ENCODE measurements around the gene POLN. TPM values are rescaled to one million over a fixed set of nuclear protein-coding genes. Genes with fewer than 3 reads are reported as not detected.
A peak's percentile ranks its signal among the peaks of the same experiment; 100 is the strongest.

POLN gene
- total RNA-seq, 2 donors from 2014 or later: 1.6 to 2.8 TPM

DNA sequence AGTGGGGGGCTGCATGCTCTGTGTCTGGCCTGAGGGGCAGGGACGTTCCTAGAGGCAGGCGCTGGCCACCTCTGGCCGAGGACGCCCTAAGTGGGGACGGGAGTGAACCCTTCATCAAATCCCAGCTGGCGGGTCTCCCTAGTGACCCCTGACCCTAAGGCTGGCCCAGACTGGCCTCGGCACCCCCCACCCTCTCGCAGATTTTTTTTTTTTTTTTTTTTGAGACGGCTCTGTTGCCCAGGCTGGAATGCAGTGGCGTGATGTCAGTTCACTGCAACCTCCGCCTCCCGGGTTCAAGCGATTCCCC lies 21.0 kb upstream of the POLN start:
- H3K4me1 ChIP-seq: peaks cover 10% of the 10 kb centered on the region

DNA sequence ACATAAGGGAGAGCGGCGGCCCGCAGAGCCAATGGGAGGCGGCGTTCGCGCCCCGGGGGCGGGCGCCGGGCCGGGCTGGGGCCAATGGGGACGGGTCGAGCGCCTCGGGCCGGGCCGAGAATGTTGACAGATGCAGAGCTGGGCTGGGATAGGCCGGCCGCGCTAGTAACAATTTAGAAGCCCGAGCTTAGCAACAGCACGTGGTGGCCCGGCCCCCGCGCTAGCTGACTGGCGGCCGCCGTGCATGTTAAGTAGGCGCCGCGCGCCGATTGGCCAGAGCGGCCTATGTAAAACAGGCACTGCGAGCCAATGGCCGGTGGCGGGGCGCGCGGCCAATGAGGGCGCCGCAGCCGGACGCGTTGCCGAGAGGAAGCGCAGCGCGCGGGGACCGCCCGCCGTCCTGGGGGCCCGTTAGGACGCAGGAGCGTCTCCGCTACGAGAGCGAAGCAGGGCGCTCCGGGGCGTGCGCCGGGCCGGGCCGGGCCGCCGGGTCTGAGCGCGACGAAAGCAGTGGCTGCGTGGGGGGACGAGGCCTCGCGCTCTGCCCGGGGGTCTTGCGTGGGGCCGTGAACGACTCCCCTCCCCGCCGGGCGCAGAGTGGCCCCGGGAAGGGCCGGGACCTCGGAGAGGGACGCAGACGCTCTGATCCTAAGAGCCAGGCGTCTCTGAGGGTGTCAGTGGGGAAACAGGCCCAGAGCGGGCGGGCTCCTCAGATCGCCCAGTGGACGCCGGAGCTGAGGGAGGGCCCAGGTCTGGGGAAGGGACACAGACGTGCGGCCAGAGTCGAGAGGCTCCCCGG lies 20.4 kb upstream of the POLN start:
- Histone ChIP-seq H3K27ac (peak overlapping the region; percentile 85), H3K9ac (ENCODE audit: low read depth in 2 of 2, low read length in 2 of 2) (peak overlapping the region; percentile 70 to 87), H3K4me1 (peaks cover 10% of the 10 kb centered on the region), H3K27me3 (no peaks in the 10 kb centered on the region), H3K36me3 (no peaks in the 10 kb centered on the region), H3K4me3 (peak overlapping the region; percentile 70), H3K9me3 (no peaks in the 10 kb centered on the region)
- TF ChIP-seq, protein P1, sequence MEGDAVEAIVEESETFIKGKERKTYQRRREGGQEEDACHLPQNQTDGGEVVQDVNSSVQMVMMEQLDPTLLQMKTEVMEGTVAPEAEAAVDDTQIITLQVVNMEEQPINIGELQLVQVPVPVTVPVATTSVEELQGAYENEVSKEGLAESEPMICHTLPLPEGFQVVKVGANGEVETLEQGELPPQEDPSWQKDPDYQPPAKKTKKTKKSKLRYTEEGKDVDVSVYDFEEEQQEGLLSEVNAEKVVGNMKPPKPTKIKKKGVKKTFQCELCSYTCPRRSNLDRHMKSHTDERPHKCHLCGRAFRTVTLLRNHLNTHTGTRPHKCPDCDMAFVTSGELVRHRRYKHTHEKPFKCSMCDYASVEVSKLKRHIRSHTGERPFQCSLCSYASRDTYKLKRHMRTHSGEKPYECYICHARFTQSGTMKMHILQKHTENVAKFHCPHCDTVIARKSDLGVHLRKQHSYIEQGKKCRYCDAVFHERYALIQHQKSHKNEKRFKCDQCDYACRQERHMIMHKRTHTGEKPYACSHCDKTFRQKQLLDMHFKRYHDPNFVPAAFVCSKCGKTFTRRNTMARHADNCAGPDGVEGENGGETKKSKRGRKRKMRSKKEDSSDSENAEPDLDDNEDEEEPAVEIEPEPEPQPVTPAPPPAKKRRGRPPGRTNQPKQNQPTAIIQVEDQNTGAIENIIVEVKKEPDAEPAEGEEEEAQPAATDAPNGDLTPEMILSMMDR (IDR thresholded peaks at IDR 0.05): no peak
- intact Hi-C loops (cut with DNase I): no loop called here
- peak; percentile 98 for DNase-seq

More for the DNA sequence above, 21.0 kb upstream of the POLN start:
- Histone ChIP-seq H3K27ac (peak overlapping the region; percentile 85), H3K4me3 (peak overlapping the region; percentile 70), H3K9ac (ENCODE audit: low read depth in 2 of 2, low read length in 2 of 2) (peak overlapping the region; percentile 70 to 87), H3K36me3 (no peaks in the 10 kb centered on the region), H3K27me3 (no peaks in the 10 kb centered on the region), H3K9me3 (no peaks in the 10 kb centered on the region)
- intact Hi-C loops (cut with DNase I): no loop called here
- TF ChIP-seq, protein P1 (IDR thresholded peaks at IDR 0.05): no peak
- DNase-seq: no peak

DNA sequence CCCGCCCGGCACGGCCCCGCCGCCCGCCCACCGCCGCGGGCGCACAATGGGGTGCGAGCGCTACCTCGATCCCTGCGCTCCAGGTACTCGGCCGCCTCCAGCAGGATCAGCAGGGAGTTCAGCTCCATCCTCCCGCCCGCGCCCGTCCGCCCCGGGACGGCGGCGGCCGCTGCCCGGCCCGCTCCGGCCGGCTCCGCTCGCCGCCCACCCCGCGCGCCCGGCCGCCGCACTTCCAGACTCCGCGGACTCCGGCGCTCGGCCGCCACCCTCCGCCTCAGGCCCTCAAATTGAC lies 19.9 kb upstream of the POLN start, which contains the start of gene MXD4:
TSS of gene MXD4 (minus strand) at position 257 of the 292 bp plus-strand sequence. CDS start at position 128, 129 bp downstream.
- H3K27me3 ChIP-seq: no peaks in the 10 kb centered on the region
- no peaks in the 10 kb centered on the region for H3K36me3 ChIP-seq
- intact Hi-C loops (cut with DNase I): no loop called here
- no peaks in the 10 kb centered on the region for H3K9me3 ChIP-seq
- H3K4me3 ChIP-seq: peak within 1 kb of the TSS; percentile 100
- peak within 1 kb of the TSS; percentile 77 to 87 for H3K9ac ChIP-seq (ENCODE audit: low read depth in 2 of 2, low read length in 2 of 2)
- H3K4me1 ChIP-seq: peaks cover 10% of the 10 kb centered on the region
- DNase-seq: no peak
- TF ChIP-seq, protein P1 (IDR thresholded peaks at IDR 0.05): no peak
- H3K27ac ChIP-seq: peak within 1 kb of the TSS; percentile 85

DNA sequence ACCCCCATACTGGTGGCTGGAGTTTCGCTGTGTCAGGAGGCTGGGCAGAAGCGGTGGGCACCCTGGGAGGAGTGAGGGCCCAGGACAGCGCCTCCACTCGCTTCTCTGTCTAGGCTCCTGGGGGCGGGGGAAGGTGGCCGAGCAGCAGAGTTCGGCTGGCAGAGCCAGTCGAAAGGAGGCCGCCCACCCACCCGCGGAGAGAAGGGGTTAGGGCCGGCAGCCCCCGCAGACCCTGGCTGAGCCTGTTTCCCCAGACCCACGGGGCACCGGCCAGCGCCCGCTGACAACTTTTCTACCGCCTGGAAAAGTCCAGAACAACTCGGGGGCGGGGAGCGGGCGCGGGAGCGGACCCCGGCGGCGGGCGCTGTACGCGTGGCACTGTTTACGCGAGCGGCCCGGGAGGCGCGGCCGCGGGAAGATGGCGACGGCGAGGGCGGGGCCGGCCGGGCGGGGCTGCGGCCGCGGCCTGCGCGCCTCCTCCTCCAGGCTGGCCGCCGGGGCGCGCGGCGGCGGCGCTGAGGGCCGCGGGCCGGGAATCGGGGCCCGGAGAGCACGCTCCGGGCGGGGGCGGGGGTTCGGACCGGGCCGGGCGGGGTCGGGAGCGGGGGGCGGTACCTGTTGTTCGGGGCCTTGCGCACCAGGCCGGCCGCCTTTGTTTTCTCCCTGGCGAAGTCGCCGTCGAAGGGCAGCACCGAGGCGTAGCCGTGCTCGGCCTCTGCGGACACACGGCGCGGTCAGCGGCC lies 19.4 kb upstream of the POLN start:
- peak overlapping the region; percentile 77 for H3K27ac ChIP-seq
- no peaks in the 10 kb centered on the region for H3K36me3 ChIP-seq
- H3K4me3 ChIP-seq: peak overlapping the region; percentile 100
- peaks cover 10% of the 10 kb centered on the region for H3K4me1 ChIP-seq
- TF ChIP-seq, protein P1 (IDR thresholded peaks at IDR 0.05): no peak
- H3K27me3 ChIP-seq: no peaks in the 10 kb centered on the region
- DNase-seq: peak; percentile 62
- no peaks in the 10 kb centered on the region for H3K9me3 ChIP-seq
- intact Hi-C loops (cut with DNase I): no loop called here
- H3K9ac ChIP-seq (ENCODE audit: low read depth in 2 of 2, low read length in 2 of 2): peak overlapping the region; percentile 77 to 83

DNA sequence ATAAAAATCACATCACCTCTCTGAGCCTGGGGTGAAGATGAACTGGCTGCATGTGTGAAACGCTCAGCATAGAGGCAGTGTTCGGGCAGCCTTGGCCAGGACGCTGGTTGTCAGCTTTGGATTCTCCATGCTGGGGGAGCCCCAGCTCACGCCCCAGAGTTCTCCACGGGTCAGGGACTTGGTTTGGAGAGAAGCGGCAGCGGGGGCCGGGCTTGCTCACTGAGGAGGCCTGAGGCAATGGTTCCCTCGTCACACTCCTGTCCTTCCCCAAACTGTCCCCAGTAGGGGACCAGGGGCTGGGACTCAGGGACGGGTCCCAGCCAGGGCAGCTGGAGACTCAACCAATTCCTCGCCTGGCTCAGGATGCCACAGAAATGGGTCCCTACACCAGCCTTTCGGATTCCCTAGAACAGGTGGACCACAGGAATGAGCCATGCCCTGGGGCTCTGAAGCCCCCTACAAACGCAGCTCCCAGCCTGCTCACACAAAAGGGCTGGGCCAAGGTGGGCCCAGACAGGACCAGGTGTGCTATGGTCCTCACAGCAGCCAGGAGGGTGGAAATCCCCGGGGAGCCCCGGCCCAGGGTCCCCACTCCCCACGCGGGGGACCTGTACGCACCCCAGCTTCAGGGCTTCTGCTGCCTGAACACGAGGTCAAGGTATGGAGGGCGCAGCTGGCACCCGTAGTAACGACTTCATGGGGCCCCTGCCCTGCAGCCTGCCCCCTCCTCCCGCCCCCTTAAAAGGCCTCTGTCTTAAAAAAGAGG lies 18.6 kb upstream of the POLN start:
- Histone ChIP-seq H3K9me3 (no peaks in the 10 kb centered on the region), H3K9ac (ENCODE audit: low read depth in 2 of 2, low read length in 2 of 2) (peak overlapping the region; percentile 77 to 78), H3K4me3 (peak overlapping the region; percentile 100), H3K27ac (peak overlapping the region; percentile 40), H3K27me3 (no peaks in the 10 kb centered on the region), H3K36me3 (no peaks in the 10 kb centered on the region), H3K4me1 (peaks cover 10% of the 10 kb centered on the region)
- DNase-seq: no peak
- intact Hi-C loops (cut with DNase I): no loop called here
- TF ChIP-seq, protein P1 (IDR thresholded peaks at IDR 0.05): no peak
